T-cell (primary cell): ENCODE measurements around the gene BCKDK. TPM values are rescaled to one million over a fixed set of nuclear protein-coding genes. Genes with fewer than 3 reads are reported as not detected.

Source experiments
- ATAC-seq, 4 experiments: fragments of 200-7000 bp in 3 of 4; fragments of 150-1000 bp in 1 of 4; cut with Tn5 transposase; replicated peaks in 1 of 4; 1 replicate in 3 of 4; 2 replicates in 1 of 4; pipeline ENCODE4 v1.10.0; 2021; ENCODE audit warnings: moderate library complexity in 3 of 4, mild to moderate bottlenecking in 2 of 4, moderate number of reproducible peaks in 1 of 4
- CTCF ChIA-PET, 2 donors: fragments of 300-600 bp; sonication (Branson Sonifier 250); formaldehyde crosslinking; loops; one replicate each; lab custom pipeline; 2022; ENCODE audit warnings: antibody characterized with exemption in 2 of 2; lab: Charles Lee
- POLR2A ChIA-PET, 2 donors: fragments of 300-600 bp; sonication (Branson Sonifier 250); formaldehyde crosslinking; loops; one replicate each; lab custom pipeline; 2022; ENCODE audit warnings: antibody characterized with exemption in 2 of 2; lab: Charles Lee
- DNase-seq, 35 experiments: peaks; one replicate each; pipeline versions ENCODE4 v3.0.0 to v3.0.0-alpha.2; 2013 to 2023
- H3K27ac ChIP-seq: one replicate; pipeline ENCODE4 v1.5.1; 2013; ENCODE audit warnings: low read length
- H3K27me3 ChIP-seq, 2 experiments: replicated peaks in 1 of 2; 1 replicate in 1 of 2; 2 replicates in 1 of 2; pipeline versions ENCODE4 v1.6.1 to v1.7.0; 2013; ENCODE audit warnings: low read length in 1 of 2, mixed read lengths in 1 of 2; ENCODE audit not compliant: control insufficient read depth in 2 of 2, insufficient read depth in 2 of 2; ENCODE audit errors: extremely low read depth in 1 of 2
- H3K36me3 ChIP-seq, 2 donors: 1 replicate in 1 of 2; 2 replicates in 1 of 2; pipeline versions ENCODE4 v1.6.1 to v1.7.0; 2013; ENCODE audit warnings: low read length in 1 of 2; ENCODE audit not compliant: control insufficient read depth in 2 of 2, insufficient read depth in 1 of 2; ENCODE audit errors: extremely low read depth in 1 of 2
- H3K4me1 ChIP-seq, 2 experiments: 1 replicate in 1 of 2; 2 replicates in 1 of 2; pipeline versions ENCODE4 v1.6.1 to v1.7.0; 2013; ENCODE audit warnings: low read length in 2 of 2, mixed read lengths in 1 of 2; ENCODE audit not compliant: insufficient read depth in 2 of 2, control insufficient read depth in 1 of 2; ENCODE audit errors: extremely low read depth in 1 of 2
- H3K4me3 ChIP-seq, 2 donors: 1 replicate in 1 of 2; 2 replicates in 1 of 2; pipeline versions ENCODE4 v1.5.1 to v1.7.0; 2013; ENCODE audit warnings: mild to moderate bottlenecking in 2 of 2, low read length in 1 of 2, moderate library complexity in 1 of 2; ENCODE audit not compliant: control insufficient read depth in 1 of 2; ENCODE audit errors: extremely low read depth in 1 of 2
- H3K9me3 ChIP-seq: 2 replicates; pipeline ENCODE4 v1.7.0; 2013
- H3K27ac Mint-ChIP-seq, 2 donors: one replicate each; pipeline ENCODE4 v1.8.0; 2020 to 2021; ENCODE audit warnings: mild to moderate bottlenecking in 2 of 2, mixed read lengths in 2 of 2
- H3K27me3 Mint-ChIP-seq, 2 donors: one replicate each; pipeline ENCODE4 v1.8.0; 2021 to 2022; ENCODE audit warnings: mixed read lengths in 2 of 2
- H3K36me3 Mint-ChIP-seq: one replicate; pipeline ENCODE4 v1.8.0; 2021; ENCODE audit warnings: mixed read lengths
- H3K4me1 Mint-ChIP-seq, 3 donors: one replicate each; pipeline ENCODE4 v1.8.0; 2020 to 2022; ENCODE audit warnings: mixed read lengths in 3 of 3, mild to moderate bottlenecking in 1 of 3
- H3K4me3 Mint-ChIP-seq, 3 donors: one replicate each; pipeline ENCODE4 v1.8.0; 2020 to 2022; ENCODE audit warnings: mild to moderate bottlenecking in 3 of 3, mixed read lengths in 3 of 3, moderate library complexity in 3 of 3
- H3K9me3 Mint-ChIP-seq, 3 donors: one replicate each; pipeline ENCODE4 v1.8.0; 2020 to 2022; ENCODE audit warnings: mixed read lengths in 3 of 3
- WGBS: methylation state at CpG from one replicate; pipeline ENCODE4 v1.1.5; 2013; ENCODE audit warnings: missing lambda C conversion rate; ENCODE audit not compliant: insufficient coverage; 5-methylcytosine and 5-hydroxymethylcytosine counted together
- total RNA-seq, 35 experiments: library from RNA in 6 of 35; stranded (reverse) in 6 of 35; fragments of 120-200 nt in 1 of 35; gene quantifications; one replicate each; pipeline versions ENCODE4 v1.2.1 to v1.2.4 and lab custom pipeline; 2013 to 2026

BCKDK gene
- total RNA-seq, 5 donors from 2014 or later (not counting 1 experiment from before 2014, with no cell fraction given), result 7.6 to 21.3 (median 19.3) TPM

- DNase-seq (no peak), ATAC-seq (no peak)
- peak overlapping the region; percentile 21 to 31 for H3K27ac Mint-ChIP-seq
- no peak overlapping the region for H3K27ac ChIP-seq
- 90% methylated on average over 11 of the region's 14 CpGs for WGBS
- H3K4me1 ChIP-seq, result peaks cover 0 to 39% of the 10 kb centered on the region in 2 experiments
- H3K27me3 ChIP-seq, result no peaks in the 10 kb centered on the region
- peaks cover 30% of the 10 kb centered on the region for H3K36me3 Mint-ChIP-seq
- H3K9me3 ChIP-seq, result no peaks in the 10 kb centered on the region
- H3K4me3 ChIP-seq, result no peak overlapping the region
- POLR2A ChIA-PET, result no interaction called here
- H3K9me3 Mint-ChIP-seq, result no peaks in the 10 kb centered on the region
- H3K4me1 Mint-ChIP-seq, result peaks cover 20 to 33% (median 30%) of the 10 kb centered on the region in 3 donors
- CTCF ChIA-PET, result no interaction called here
- H3K36me3 ChIP-seq, result peaks cover 26 to 74% of the 10 kb centered on the region in 2 donors
- no peak overlapping the region for H3K4me3 Mint-ChIP-seq
- H3K27me3 Mint-ChIP-seq, result no peaks in the 10 kb centered on the region
These were observed 25.7 kb upstream of the BCKDK start for GRCh38 chr16:31082368-31083045.

GRCh38 chr16:31083081-31083480 lies 25.1 kb upstream of the BCKDK start:
- Mint-ChIP-seq H3K9me3 (no peaks in the 10 kb centered on the region), H3K27me3 (no peaks in the 10 kb centered on the region), H3K4me1 (peaks cover 14 to 32% (median 25%) of the 10 kb centered on the region in 3 donors), H3K36me3 (peaks cover 24% of the 10 kb centered on the region), H3K27ac (no peak overlapping the region), H3K4me3 (no peak overlapping the region)
- peaks cover 26 to 71% of the 10 kb centered on the region in 2 donors for H3K36me3 ChIP-seq
- POLR2A ChIA-PET, result no interaction called here
- H3K4me1 ChIP-seq, result peaks cover 0 to 39% of the 10 kb centered on the region in 2 experiments
- no peak for DNase-seq
- H3K27ac ChIP-seq, result no peak overlapping the region
- ATAC-seq, result no peak
- no CpG with 5 or more reads among the region's 9 CpGs for WGBS
- H3K27me3 ChIP-seq, result no peaks in the 10 kb centered on the region
- H3K9me3 ChIP-seq, result no peaks in the 10 kb centered on the region
- H3K4me3 ChIP-seq, result no peak overlapping the region
- CTCF ChIA-PET, result no interaction called here

- CTCF ChIA-PET, result no interaction called here
- Mint-ChIP-seq H3K27ac (no peak overlapping the region), H3K36me3 (peaks cover 22% of the 10 kb centered on the region), H3K4me3 (no peak overlapping the region), H3K27me3 (no peaks in the 10 kb centered on the region), H3K9me3 (no peaks in the 10 kb centered on the region), H3K4me1 (peaks cover 14 to 29% (median 24%) of the 10 kb centered on the region in 3 donors)
- Histone ChIP-seq H3K27ac (no peak overlapping the region), H3K9me3 (no peaks in the 10 kb centered on the region), H3K36me3 (peaks cover 24 to 70% of the 10 kb centered on the region in 2 donors), H3K4me3 (no peak overlapping the region), H3K4me1 (peaks cover 0 to 38% of the 10 kb centered on the region in 2 experiments), H3K27me3 (no peaks in the 10 kb centered on the region)
- POLR2A ChIA-PET, result no interaction called here
- DNase-seq, result no peak
- no peak for ATAC-seq
- 85% methylated on average over 4 of the region's 5 CpGs for WGBS
These were observed 24.6 kb upstream of the BCKDK start for GRCh38 chr16:31083556-31083955.

DNA sequence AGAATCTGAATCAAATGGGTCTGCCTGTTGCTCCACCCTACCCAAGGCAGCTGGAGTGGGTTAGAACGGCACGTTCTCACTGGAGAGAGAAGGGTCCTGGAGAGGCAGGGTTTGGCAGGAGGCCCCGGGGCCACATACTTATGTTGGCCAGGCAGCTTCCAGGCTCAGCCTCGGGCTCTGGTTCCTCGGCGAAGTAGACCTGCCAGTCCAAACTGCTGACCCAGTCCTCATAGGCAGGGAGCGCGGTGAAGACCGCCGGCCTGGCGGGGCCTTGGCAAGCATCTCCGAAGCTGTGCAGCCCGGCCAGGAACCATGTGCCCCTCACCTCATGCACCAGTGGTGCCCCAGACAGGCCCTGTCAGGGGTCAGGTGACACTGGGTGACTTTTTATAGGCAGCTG lies 24.2 kb upstream of the BCKDK start:
- H3K4me1 Mint-ChIP-seq, result peaks cover 13 to 29% (median 21%) of the 10 kb centered on the region in 3 donors
- no peak overlapping the region for H3K4me3 Mint-ChIP-seq
- ChIA-PET POLR2A (interaction anchor here in 1 of 2 donors (0.7 kb wide), 1 partner anchor 10 kb away, joined by 3 read pairs; no protein-coding TSS in a partner anchor), CTCF (no interaction called here)
- ATAC-seq (no peak), DNase-seq (no peak)
- Histone ChIP-seq H3K4me1 (peaks cover 0 to 34% of the 10 kb centered on the region in 2 experiments), H3K27ac (no peak overlapping the region), H3K9me3 (no peaks in the 10 kb centered on the region), H3K4me3 (no peak overlapping the region), H3K36me3 (peaks cover 22 to 70% of the 10 kb centered on the region in 2 donors), H3K27me3 (no peaks in the 10 kb centered on the region)
- no peak overlapping the region for H3K27ac Mint-ChIP-seq
- no peaks in the 10 kb centered on the region for H3K9me3 Mint-ChIP-seq
- 96% methylated on average over 13 of the region's 13 CpGs for WGBS
- no peaks in the 10 kb centered on the region for H3K27me3 Mint-ChIP-seq
- H3K36me3 Mint-ChIP-seq, result peaks cover 18% of the 10 kb centered on the region

- no peak overlapping the region for H3K27ac Mint-ChIP-seq
- H3K36me3 Mint-ChIP-seq, result peaks cover 11% of the 10 kb centered on the region
- H3K27ac ChIP-seq, result no peak overlapping the region
- no peaks in the 10 kb centered on the region for H3K27me3 ChIP-seq
- peaks cover 0 to 26% of the 10 kb centered on the region in 2 experiments for H3K4me1 ChIP-seq
- peaks cover 22 to 66% of the 10 kb centered on the region in 2 donors for H3K36me3 ChIP-seq
- ATAC-seq (no peak), DNase-seq (no peak)
- H3K4me1 Mint-ChIP-seq, result peaks cover 9 to 29% (median 19%) of the 10 kb centered on the region in 3 donors
- H3K27me3 Mint-ChIP-seq, result no peaks in the 10 kb centered on the region
- no peaks in the 10 kb centered on the region for H3K9me3 Mint-ChIP-seq
- no peak overlapping the region for H3K4me3 Mint-ChIP-seq
- H3K4me3 ChIP-seq, result no peak overlapping the region
- H3K9me3 ChIP-seq, result no peaks in the 10 kb centered on the region
- POLR2A ChIA-PET, result interaction anchor here in 1 of 2 donors (0.5 to 0.7 kb wide), 2 partner anchors 9 to 707 kb away, joined by 3 to 4 read pairs; no protein-coding TSS in a partner anchor
- WGBS, result over 99% methylated on average over 16 of the region's 16 CpGs
- CTCF ChIA-PET, result no interaction called here
These were observed 23.4 kb upstream of the BCKDK start for GRCh38 chr16:31084584-31085302.

GRCh38 chr16:31085411-31085810 lies 22.8 kb upstream of the BCKDK start:
- CTCF ChIA-PET, result no interaction called here

More at GRCh38 chr16:31085411-31085810, 22.8 kb upstream of the BCKDK start:
- no peak overlapping the region for H3K4me3 Mint-ChIP-seq
- peaks cover 9 to 29% (median 17%) of the 10 kb centered on the region in 3 donors for H3K4me1 Mint-ChIP-seq
- POLR2A ChIA-PET, result no interaction called here
- peaks cover 15 to 64% of the 10 kb centered on the region in 2 donors for H3K36me3 ChIP-seq
- H3K4me3 ChIP-seq, result no peak overlapping the region
- no peak overlapping the region for H3K27ac ChIP-seq
- H3K4me1 ChIP-seq, result peaks cover 0 to 21% of the 10 kb centered on the region in 2 experiments
- WGBS, result 92% methylated on average over 8 of the region's 8 CpGs
- H3K9me3 Mint-ChIP-seq, result no peaks in the 10 kb centered on the region
- no peaks in the 10 kb centered on the region for H3K9me3 ChIP-seq
- no peak overlapping the region for H3K27ac Mint-ChIP-seq
- no peaks in the 10 kb centered on the region for H3K27me3 Mint-ChIP-seq
- ATAC-seq, result no peak
- no peak for DNase-seq
- H3K36me3 Mint-ChIP-seq, result peaks cover 10% of the 10 kb centered on the region
- no peaks in the 10 kb centered on the region for H3K27me3 ChIP-seq
